ENCODE measurements around the gene ISL2. TPM values are rescaled to one million over a fixed set of nuclear protein-coding genes. Genes with fewer than 3 reads are reported as not detected.

Gene ISL2
- polyA plus RNA-seq, 3 donors, result 0.07 to 1.7 (median 0.18) TPM

- WGBS, 3 donors, result 17 to 34% (median 25%) methylated on average over 48 of the region's 48 CpGs
- H3K27ac ChIP-seq (ENCODE audit: low read depth, low read length), result no peak overlapping the region
Measured at GRCh38 chr15:76339305-76340197, 3.0 kb downstream of the ISL2 start.

GRCh38 chr15:76340198-76340802 lies 3.7 kb downstream of the ISL2 start:
- no peak overlapping the region for H3K27ac ChIP-seq (ENCODE audit: low read depth, low read length)
- 7 to 25% (median 24%) methylated on average over 53 of the region's 53 CpGs for WGBS, 3 donors

GRCh38 chr15:76340803-76341365 lies 4.3 kb downstream of the ISL2 start:
- 12 to 37% (median 35%) methylated on average over 34 to 35 of the region's 35 CpGs for WGBS, 3 donors
- H3K27ac ChIP-seq (ENCODE audit: low read depth, low read length), result no peak overlapping the region

- H3K27ac ChIP-seq (ENCODE audit: low read depth, low read length), result no peak overlapping the region
- WGBS, 3 donors, result 13 to 39% (median 34%) methylated on average over 38 to 42 of the region's 42 CpGs
Measured at GRCh38 chr15:76341366-76342057, 4.9 kb downstream of the ISL2 start.

GRCh38 chr15:76342058-76342381 lies 5.4 kb downstream of the ISL2 start:
- no peak overlapping the region for H3K27ac ChIP-seq (ENCODE audit: low read depth, low read length)
- 24 to 53% (median 49%) methylated on average over 20 of the region's 20 CpGs for WGBS, 3 donors

- 15 to 41% (median 37%) methylated on average over 62 to 87 of the region's 87 CpGs for WGBS, 3 donors
- no peak overlapping the region for H3K27ac ChIP-seq (ENCODE audit: low read depth, low read length)
Measured at GRCh38 chr15:76342382-76343201, 6.0 kb downstream of the ISL2 start.

GRCh38 chr15:76343313-76343996 lies 6.9 kb downstream of the ISL2 start:
- no peak overlapping the region for H3K27ac ChIP-seq (ENCODE audit: low read depth, low read length)
- 29 to 50% (median 46%) methylated on average over 16 of the region's 16 CpGs for WGBS, 3 donors

GRCh38 chr15:76344893-76345582 lies 8.5 kb downstream of the ISL2 start:
- 36 to 38% (median 36%) methylated on average over 3 of the region's 3 CpGs for WGBS, 3 donors
- no peak overlapping the region for H3K27ac ChIP-seq (ENCODE audit: low read depth, low read length)

GRCh38 chr15:76345583-76345879 lies 9.0 kb downstream of the ISL2 start:
- H3K27ac ChIP-seq (ENCODE audit: low read depth, low read length), result no peak overlapping the region
- WGBS, 3 donors, result 21 to 28% (median 23%) methylated on average over 7 of the region's 7 CpGs

GRCh38 chr15:76345880-76346668 lies 9.5 kb downstream of the ISL2 start:
- 2 to 5% (median 2%) methylated on average over 65 of the region's 65 CpGs for WGBS, 3 donors

GRCh38 chr15:76346669-76347481 lies 10.3 kb downstream of the ISL2 start:
- no peak overlapping the region for H3K27ac ChIP-seq (ENCODE audit: low read depth, low read length)
- 3 to 21% (median 6%) methylated on average over 71 to 74 of the region's 74 CpGs for WGBS, 3 donors

More at GRCh38 chr15:76345880-76346668, 9.5 kb downstream of the ISL2 start:
- H3K27ac ChIP-seq (ENCODE audit: low read depth, low read length), result no peak overlapping the region

- no peak overlapping the region for H3K27ac ChIP-seq (ENCODE audit: low read depth, low read length)
- WGBS, 3 donors, result 54 to 89% (median 57%) methylated on average over 13 of the region's 13 CpGs
Measured at GRCh38 chr15:76347482-76348055, 11.0 kb downstream of the ISL2 start.

GRCh38 chr15:76349301-76350070 lies 12.9 kb downstream of the ISL2 start:
- H3K27ac ChIP-seq (ENCODE audit: low read depth, low read length), result no peak overlapping the region
- WGBS, 3 donors, result 95 to 98% (median 95%) methylated on average over 1 of the region's 1 CpG

- WGBS, 3 donors, result 94 to 98% (median 95%) methylated on average over 1 of the region's 1 CpG
- no peak overlapping the region for H3K27ac ChIP-seq (ENCODE audit: low read depth, low read length)
Measured at GRCh38 chr15:76353023-76353577, 16.5 kb downstream of the ISL2 start.
